NCI-H146 (cell line): ENCODE measurements around the gene SRGAP3.
"Not testable (repeated sequence)": the region's sequence is repeated elsewhere in the genome, so short reads cannot be mapped to it uniquely, and the experiment has no call there.

Experiments used
- DNase-seq: peaks from one replicate; lab custom pipeline; 2025; lab: John Stamatoyannopoulos, UW

SRGAP3 gene

GRCh38 chr3:9249273-9250192 lies at the start of gene SRGAP3:
Gene SRGAP3, minus strand, starts transcription at chr3:9249646. Its CDS starts 695 bp downstream, at chr3:9248951.
- DNase-seq = peak; percentile 71

GRCh38 chr3:9298236-9298635 lies 48.8 kb upstream of the SRGAP3 start:
- no peak for DNase-seq

GRCh38 chr3:9296241-9296640 lies 46.8 kb upstream of the SRGAP3 start:
- no peak for DNase-seq

DNA sequence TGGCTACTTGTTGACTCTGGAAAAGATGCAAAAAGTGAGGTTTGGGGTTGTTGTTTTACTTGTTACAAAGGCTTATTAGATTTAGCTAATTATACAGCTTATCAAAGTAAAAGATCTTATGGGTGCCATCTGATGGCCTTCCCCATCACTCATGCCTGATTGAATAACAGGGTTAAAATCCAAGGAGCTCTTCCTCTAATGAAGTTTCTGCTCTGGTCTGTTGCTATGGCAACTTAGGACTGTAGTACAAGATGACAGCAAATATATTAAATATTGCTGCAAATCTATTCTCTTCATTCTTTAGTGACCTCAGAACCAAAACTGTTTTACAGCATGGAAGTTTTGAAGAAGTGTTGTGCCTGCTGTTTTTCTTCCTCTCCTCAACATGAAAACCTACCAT lies 45.6 kb upstream of the SRGAP3 start:
- DNase-seq = no peak

GRCh38 chr3:9293953-9294352 lies 44.5 kb upstream of the SRGAP3 start:
- not testable (repeated sequence) for DNase-seq

GRCh38 chr3:9293076-9293475 lies 43.6 kb upstream of the SRGAP3 start:
- DNase-seq = no peak

- no peak for DNase-seq
Observed at GRCh38 chr3:9292516-9292915, 43.1 kb upstream of the SRGAP3 start.

GRCh38 chr3:9291821-9292410 lies 42.5 kb upstream of the SRGAP3 start:
- no peak for DNase-seq

GRCh38 chr3:9290566-9290965 lies 41.1 kb upstream of the SRGAP3 start:
- DNase-seq = no peak

- DNase-seq = not testable (repeated sequence)
Observed at GRCh38 chr3:9281533-9281932, 32.1 kb upstream of the SRGAP3 start.

- peak; percentile 22 for DNase-seq
Observed at GRCh38 chr3:9280451-9281219, 31.2 kb upstream of the SRGAP3 start.

GRCh38 chr3:9279966-9280365 lies 30.5 kb upstream of the SRGAP3 start:
- DNase-seq = no peak

DNA sequence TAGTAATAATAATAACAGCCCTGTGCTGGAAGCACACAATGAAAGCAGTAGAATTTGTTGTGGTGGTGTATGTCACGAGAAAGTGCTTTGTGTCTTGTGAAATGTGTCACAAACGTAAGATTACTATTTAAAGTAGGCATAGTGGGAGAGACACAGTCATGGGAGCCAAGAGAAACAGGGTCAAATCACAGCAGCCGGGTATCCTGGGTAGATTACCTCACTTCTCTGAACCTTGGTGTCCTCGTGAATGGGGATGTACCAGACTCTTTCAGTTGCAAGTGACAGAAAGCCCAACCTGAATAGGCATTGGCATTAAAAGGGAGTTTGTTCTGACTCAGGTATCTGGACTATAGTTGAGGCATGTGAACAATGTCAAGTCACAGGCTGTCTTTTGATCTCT lies 29.1 kb upstream of the SRGAP3 start:
- no peak for DNase-seq

DNA sequence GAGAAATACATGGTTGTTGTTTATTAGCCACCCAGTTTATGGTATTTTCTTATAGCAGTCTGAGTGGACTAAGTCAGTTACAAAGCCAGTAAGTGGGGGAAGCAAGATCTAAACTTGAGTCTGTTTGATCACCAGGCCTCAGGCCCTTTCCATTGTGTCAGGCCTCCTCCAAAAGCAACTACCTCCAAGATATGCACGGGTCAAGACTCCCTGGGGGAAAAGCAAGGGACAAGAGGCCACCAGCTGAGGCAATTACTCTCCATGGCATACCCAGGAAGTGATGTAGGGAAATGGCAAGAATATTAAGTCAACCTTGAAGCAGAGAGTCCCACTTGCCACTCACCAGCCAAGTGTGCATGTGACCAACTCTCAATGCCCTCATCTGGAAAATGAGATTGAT lies 28.6 kb upstream of the SRGAP3 start:
- DNase-seq = no peak

GRCh38 chr3:9276761-9277370 lies 27.4 kb upstream of the SRGAP3 start:
- DNase-seq = no peak

DNA sequence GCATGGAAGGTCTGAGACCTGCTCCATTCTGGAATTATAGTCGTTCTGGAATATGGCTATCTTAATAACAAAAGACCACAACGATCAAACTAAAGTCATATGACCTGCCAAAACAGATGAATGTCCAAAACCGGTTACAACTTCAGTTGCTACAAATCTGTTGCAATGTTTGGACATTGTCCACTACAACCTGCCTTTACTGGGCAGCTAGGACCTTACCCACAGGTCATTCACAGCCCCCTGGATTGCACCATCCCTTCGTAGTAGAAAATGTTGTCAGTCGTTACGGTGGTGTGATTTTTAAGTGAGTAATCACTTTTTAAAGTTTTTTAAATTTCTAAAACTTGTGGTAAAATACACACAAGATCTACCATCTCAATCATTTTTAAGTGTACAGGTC lies 22.5 kb upstream of the SRGAP3 start:
- no peak for DNase-seq

DNA sequence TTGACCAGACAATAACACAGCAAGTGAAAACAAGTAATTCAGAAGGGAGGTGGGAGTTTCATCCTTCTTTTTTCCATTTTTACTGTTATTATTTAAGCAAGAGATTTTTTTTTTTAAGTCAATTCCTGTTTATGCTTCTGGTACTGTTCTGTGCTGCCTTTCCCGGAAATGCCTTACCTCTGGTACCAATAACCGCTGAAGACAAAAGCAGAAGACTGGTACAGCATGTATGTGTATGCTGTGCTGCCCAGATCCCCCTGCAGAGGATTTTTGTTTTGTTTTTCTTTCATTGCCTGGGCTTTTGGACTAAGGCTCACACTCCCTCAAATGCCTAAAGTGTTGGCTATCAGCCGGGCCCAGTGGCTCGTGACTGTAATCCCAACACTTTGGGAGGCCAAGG lies 21.3 kb upstream of the SRGAP3 start:
- DNase-seq = no peak

DNA sequence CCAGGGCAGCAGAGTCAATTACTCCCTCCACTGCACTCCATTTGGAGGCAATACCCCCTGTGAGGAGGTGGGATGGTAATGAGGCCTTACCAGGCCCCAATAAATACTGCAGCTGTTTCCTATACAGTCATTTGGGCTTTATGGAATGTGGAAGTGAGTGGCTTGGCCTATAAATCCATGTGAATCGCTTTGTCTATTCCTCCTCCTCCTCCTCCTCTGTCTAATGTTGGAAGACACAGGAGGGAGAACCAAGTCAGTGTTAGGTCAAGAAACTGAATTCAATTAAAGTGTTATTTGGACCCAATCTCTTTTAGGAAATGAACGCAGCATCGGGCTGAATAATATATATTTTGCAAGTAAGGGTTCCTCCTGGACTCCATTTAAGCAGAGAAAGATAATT lies 17.3 kb upstream of the SRGAP3 start:
- DNase-seq = no peak

DNA sequence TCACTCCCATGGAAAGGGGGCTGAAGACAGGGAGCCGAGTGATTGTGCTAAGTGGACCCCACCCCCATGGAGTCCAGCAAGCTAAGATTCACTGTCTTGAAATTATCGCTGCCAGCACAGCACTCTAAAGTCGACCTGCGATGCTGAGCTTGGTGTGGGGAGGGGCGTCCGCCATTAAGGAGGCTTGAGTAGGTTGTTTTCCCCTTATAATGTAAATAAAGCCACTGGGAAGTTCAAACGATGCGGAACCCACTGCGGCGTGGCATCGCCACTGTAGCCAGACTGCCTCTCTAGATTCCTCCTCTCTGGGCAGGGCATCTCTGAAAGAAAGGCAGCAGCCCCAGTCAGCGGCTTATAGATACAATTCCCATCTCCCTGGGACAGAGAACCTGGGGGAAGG lies 10.9 kb upstream of the SRGAP3 start:
- no peak for DNase-seq

- no peak for DNase-seq
Observed at GRCh38 chr3:9257092-9257491, 7.6 kb upstream of the SRGAP3 start.

DNA sequence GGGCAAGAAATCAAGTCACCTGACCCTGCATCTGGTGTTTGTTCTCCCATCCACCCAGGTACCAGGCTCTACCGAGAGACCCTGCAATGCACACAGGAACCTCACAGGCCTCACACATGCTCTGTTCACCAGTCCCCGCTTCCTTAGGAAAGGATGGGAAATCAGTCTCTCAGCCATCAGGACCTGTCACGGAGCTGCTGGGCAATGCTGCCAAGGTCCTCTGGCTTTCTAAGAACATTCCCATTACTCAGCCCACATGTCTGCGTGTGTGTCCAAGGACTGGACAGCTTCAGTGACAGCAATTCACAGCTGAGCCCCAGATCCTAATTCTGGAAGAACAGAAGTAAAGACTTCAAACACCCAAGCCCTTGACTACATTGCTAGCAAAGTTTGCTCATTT lies 6.5 kb upstream of the SRGAP3 start:
- DNase-seq = no peak

- DNase-seq = no peak
Observed at GRCh38 chr3:9254764-9255163, 5.3 kb upstream of the SRGAP3 start.
